Cardiac fibroblast (primary cell): ENCODE results near the gene SERPINE1.
"Not testable (repeated sequence)": the region's sequence is repeated elsewhere in the genome, so short reads cannot be mapped to it uniquely, and the experiment has no call there.

Experiments
- DNase-seq, 2 donors: peaks; one replicate each; pipeline versions ENCODE4 v3.0.0 to v3.0.0-alpha.2; 2010; ENCODE audit warnings: low read depth in 2 of 2
- H3K4me3 ChIP-seq, 2 donors: replicated peaks in 1 of 2; 1 replicate in 1 of 2; 2 replicates in 1 of 2; pipeline ENCODE4 v1.5.1; 2011; ENCODE audit warnings: low read depth in 2 of 2, low read length in 2 of 2, mild to moderate bottlenecking in 2 of 2, moderate library complexity in 1 of 2
- TF ChIP-seq, protein P1 (sequence below): IDR thresholded peaks from one replicate; pipeline ENCODE4 v1.5.1; 2011; ENCODE audit warnings: low read depth, mild to moderate bottlenecking, low read length, inconsistent platforms

SERPINE1 gene

DNA sequence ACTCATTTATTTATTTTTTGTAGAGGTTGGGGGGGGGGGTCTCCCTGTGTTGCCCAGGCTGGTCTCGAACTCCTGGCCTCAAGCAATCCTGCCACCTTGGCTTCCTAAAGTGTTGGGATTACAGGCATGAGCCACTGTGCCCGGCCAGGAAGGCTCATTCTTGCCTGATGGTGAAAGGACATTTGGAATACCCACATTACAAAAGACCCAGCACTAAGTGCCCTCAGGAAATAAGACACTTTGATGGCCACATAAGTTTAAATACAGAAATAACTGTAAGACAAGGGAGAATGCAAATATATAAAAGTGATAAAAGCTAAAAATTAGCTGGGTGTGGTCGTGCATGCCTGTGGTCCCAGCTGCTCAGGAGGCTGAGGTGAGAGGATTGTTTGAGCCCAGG lies 8.0 kb upstream of the SERPINE1 start:
- H3K4me3 ChIP-seq, result no peak overlapping the region
- TF ChIP-seq, protein P1, sequence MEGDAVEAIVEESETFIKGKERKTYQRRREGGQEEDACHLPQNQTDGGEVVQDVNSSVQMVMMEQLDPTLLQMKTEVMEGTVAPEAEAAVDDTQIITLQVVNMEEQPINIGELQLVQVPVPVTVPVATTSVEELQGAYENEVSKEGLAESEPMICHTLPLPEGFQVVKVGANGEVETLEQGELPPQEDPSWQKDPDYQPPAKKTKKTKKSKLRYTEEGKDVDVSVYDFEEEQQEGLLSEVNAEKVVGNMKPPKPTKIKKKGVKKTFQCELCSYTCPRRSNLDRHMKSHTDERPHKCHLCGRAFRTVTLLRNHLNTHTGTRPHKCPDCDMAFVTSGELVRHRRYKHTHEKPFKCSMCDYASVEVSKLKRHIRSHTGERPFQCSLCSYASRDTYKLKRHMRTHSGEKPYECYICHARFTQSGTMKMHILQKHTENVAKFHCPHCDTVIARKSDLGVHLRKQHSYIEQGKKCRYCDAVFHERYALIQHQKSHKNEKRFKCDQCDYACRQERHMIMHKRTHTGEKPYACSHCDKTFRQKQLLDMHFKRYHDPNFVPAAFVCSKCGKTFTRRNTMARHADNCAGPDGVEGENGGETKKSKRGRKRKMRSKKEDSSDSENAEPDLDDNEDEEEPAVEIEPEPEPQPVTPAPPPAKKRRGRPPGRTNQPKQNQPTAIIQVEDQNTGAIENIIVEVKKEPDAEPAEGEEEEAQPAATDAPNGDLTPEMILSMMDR, result no peak
- DNase-seq, result no peak

- TF ChIP-seq, protein P1, result no peak
- peak in 1 of 2 donors; percentile 62 for DNase-seq
- H3K4me3 ChIP-seq, result no peak overlapping the region
Observed at GRCh38 chr7:101119876-101120275, 7.0 kb upstream of the SERPINE1 start.

- no peak for DNase-seq
- H3K4me3 ChIP-seq, result no peak overlapping the region
- TF ChIP-seq, protein P1, result no peak
Observed at GRCh38 chr7:101120315-101120714, 6.6 kb upstream of the SERPINE1 start.

DNA sequence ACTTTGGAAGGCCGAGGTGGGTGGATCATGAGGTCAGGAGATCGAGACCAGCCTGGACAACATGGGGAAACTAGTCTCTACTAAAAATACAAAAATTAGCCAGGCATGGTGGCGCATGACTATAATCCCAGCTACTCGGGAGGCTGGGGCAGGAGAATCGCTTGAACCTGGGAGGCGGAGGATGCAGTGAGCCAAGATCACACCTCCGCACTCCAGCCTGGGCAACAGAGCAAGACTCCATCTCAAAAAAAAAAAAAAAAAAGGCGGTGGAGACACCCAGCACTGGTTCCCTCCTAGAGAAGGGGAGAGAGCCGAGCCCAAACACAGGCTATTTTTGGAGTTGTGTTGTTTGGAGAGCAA lies 5.3 kb upstream of the SERPINE1 start:
- not testable (repeated sequence) for DNase-seq, H3K4me3 ChIP-seq

DNA sequence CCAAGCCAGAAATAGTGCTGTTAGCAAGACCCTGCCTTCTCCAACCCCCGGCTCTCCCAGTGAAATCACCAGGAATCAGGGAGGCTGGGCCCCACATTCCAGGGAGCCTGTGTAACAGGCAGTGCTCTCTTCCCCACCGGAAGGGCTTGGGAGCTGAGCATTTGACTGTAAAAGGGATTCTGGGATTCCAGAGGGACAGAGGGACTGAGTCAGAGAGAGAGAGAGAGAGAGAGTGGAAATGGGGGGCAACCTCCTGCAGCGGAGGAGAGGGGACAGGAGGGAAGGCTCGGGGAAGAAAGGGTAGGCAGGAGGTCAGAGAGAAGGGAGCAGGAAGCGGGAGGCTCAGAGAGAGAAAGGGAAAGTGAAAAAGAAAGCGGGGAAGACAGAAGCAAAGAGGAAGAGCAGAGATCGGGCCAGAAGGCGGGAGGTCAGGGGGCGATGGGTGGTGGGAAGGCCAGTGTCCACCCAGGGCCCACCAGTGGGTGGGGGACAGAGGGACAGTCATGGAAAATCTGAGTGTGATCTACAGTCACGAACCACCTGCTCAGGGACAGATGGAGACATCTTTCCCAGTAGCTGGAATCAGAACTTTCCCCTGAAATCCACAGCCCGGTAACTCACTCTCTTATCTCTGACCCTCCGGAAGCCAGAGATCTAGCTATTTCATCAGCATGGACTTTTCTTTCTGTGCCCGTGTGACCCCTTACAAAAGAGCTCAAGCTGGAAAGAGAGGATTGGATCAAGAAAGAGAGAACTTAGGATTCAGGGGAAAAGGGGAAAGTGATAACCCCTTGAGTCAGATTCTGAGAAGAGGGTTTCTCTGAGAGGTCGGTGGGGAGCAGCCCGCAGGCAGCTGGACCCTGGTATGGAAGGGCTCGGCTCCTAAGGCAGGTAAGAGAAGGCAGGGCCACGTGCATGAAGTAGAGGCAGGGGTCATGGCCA lies 4.6 kb upstream of the SERPINE1 start:
- peak overlapping the region; percentile 27 for H3K4me3 ChIP-seq
- TF ChIP-seq, protein P1, result no peak
- peak; percentile 99 for DNase-seq

DNA sequence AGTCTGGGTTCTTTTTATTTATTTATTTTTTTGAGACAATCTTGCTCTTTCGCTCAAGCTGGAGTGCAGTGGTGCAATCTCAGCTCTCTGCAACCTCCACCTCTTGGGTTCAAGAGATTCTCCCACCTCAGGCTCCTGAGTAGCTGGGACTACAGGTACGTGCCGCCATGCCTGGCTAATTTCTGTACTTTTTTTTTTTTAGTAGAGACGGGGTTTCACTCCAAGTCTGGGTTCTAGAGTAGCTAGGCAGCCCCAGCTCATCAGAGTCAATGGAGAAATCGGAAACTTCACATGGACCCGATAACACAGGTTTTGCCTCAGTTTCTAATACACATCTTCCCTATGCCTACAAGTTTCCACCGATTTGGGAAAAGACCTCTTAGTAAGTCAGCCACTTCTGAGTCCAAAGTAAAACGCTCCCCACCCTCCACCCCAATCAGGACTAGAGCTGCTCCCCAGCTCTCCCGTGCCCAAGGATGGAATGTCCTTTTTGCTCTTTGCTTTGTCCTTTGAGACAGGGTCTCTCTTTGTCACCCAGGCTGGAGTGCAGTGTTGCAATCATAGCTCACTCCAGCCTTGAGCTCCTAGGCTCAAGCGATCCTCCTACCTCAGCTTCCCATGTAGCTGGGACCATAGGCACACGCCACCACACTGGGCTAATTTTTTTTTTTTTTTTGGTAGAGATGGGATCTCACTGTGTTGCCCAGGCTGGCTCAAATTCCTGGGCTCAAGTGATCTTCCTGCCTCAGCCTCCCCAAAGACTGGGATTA lies 3.8 kb upstream of the SERPINE1 start:
- no peak overlapping the region for H3K4me3 ChIP-seq
- TF ChIP-seq, protein P1, result no peak
- no peak for DNase-seq

DNA sequence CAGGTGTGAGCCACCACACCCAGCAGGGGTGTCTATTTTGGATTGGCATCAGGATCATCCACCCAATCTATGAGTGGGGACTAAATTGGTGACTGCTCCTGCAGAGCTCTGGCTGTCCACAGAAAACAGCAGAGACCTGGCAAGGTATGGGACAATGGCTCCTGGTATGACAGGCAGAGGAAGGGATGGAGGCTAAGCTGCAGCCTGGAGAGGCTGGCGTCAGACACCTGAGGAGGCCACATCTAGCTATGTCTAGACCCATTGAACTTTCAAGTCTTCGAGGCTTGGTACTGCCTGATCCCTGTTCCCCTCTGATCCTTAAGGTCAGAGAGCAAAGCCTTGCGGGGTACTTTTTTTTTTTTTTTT lies 3.2 kb upstream of the SERPINE1 start:
- TF ChIP-seq, protein P1, result no peak
- no peak overlapping the region for H3K4me3 ChIP-seq
- no peak for DNase-seq
